ENCODE data around the gene SPRN. TPM values are rescaled to one million over a fixed set of nuclear protein-coding genes. Genes with fewer than 3 reads are reported as not detected.
"Not testable (repeated sequence)": the region's sequence is repeated elsewhere in the genome, so short reads cannot be mapped to it uniquely, and the experiment has no call there.

Gene SPRN, protein sequence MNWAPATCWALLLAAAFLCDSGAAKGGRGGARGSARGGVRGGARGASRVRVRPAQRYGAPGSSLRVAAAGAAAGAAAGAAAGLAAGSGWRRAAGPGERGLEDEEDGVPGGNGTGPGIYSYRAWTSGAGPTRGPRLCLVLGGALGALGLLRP
- total RNA-seq (1 to 10 TPM in 1 of 4 donors, under 1 TPM in 2, not detected in 1; 0.41 to 1.1 (median 0.71) TPM), polyA plus RNA-seq (under 1 TPM in 2 of 3 donors, not detected in 1; under 0.01 to 0.28 TPM)

DNA sequence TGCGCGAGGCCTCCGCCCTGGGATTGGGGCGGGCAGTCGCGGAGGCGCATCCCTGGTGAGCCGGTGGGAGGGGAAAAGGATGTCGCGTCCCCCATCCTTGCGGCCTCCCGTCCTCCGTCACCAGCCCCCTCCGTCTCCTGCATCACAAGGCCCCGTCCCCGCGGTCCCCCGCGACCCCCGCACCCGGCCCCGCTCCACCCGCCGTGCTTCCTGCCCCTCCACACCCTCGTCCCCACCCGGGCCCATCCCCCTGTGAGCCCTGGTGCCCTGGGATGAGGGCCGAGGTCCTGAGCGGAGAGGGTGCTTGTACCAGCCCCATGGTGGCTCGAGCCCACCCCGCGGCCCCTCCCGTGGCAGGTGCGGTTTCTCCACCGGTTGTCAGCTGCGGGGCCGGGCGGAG is at the start of gene SPRN:
TSS of gene SPRN (minus strand) at position 25 of the 400 bp plus-strand sequence. CDS start 944 bp downstream, outside the sequence.
- Histone ChIP-seq H3K36me3 (peaks cover 5 to 17% (median 9%) of the 10 kb centered on the region in 4 donors), H3K4me3 (peak within 1 kb of the TSS in 2 of 4 donors; percentile 15 to 25), H3K27me3 (peaks cover 6 to 18% (median 9%) of the 10 kb centered on the region in 3 donors), H3K4me1 (peaks cover 0 to 10% (median 8%) of the 10 kb centered on the region in 4 donors)
- DNase-seq; H3K9me3 ChIP-seq; intact Hi-C loops (cut with DNase I); H3K27ac ChIP-seq: not testable (repeated sequence)
- 6 to 26% methylated on average over 13 to 17 of the region's 37 CpGs for WGBS, 2 donors

DNA sequence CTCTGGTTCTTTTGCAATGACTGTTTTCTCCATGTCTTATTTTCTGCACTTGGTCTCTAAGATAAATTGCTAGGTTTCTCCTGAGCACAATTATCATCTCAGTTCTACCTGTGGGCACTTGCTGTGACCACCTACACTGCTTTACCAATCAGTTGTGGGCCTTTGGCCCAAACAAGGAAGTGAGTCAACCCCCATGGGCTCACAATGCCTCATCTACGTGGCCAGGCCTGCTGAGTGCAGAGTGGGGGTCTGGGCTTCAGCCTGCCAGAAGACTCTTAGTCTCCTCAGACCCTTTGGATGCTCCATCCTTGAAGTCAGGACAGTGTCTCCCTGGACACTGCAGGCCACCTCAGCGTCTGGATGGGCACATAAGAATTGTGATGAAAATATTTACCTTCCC is 49.6 kb upstream of the SPRN start:
- no peaks in the 10 kb centered on the region for H3K27me3 ChIP-seq
- intact Hi-C loops (cut with DNase I): no loop called here
- WGBS, 2 donors: 83 to 89% methylated on average over 2 of the region's 2 CpGs

DNA sequence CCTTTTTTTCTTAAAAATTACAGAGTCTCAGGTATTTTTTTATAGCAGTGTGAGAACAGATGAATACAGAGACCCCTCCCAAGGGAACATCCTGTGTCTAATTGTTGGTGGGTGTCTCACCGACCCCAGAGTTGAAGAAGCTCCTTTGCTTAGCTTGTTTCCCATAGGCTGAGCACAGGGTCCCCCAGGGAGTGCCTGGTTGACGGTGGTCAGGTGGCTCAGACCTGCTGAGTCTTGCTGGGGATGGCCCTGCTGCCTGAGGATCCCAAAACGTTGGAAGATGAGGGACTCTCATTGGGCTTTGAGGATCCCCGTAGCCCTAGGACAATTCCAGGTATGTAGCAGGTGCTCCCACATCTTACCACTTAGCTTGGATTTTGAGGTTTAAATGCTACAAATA is 48.8 kb upstream of the SPRN start:
- no peaks in the 10 kb centered on the region for H3K9me3 ChIP-seq
- H3K4me1 ChIP-seq: no peaks in the 10 kb centered on the region
- no peak overlapping the region for H3K27ac ChIP-seq
- WGBS, 2 donors: 65 to 69% methylated on average over 4 of the region's 4 CpGs
- DNase-seq: no peak
- H3K4me3 ChIP-seq: no peak overlapping the region
- H3K27me3 ChIP-seq: no peaks in the 10 kb centered on the region
- no peak for TF ChIP-seq POLR2A (IDR thresholded peaks at IDR 0.05)
- TF ChIP-seq, protein P1, sequence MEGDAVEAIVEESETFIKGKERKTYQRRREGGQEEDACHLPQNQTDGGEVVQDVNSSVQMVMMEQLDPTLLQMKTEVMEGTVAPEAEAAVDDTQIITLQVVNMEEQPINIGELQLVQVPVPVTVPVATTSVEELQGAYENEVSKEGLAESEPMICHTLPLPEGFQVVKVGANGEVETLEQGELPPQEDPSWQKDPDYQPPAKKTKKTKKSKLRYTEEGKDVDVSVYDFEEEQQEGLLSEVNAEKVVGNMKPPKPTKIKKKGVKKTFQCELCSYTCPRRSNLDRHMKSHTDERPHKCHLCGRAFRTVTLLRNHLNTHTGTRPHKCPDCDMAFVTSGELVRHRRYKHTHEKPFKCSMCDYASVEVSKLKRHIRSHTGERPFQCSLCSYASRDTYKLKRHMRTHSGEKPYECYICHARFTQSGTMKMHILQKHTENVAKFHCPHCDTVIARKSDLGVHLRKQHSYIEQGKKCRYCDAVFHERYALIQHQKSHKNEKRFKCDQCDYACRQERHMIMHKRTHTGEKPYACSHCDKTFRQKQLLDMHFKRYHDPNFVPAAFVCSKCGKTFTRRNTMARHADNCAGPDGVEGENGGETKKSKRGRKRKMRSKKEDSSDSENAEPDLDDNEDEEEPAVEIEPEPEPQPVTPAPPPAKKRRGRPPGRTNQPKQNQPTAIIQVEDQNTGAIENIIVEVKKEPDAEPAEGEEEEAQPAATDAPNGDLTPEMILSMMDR (IDR thresholded peaks at IDR 0.05): no peak
- TF ChIP-seq POLR2AphosphoS5 (IDR thresholded peaks at IDR 0.05): no peak
- no peak for TF ChIP-seq EP300 (IDR thresholded peaks at IDR 0.05)
- H3K36me3 ChIP-seq: peaks cover 0 to 2% (median 0%) of the 10 kb centered on the region in 4 donors
- intact Hi-C loops (cut with DNase I): no loop called here

More for the DNA sequence above, 49.6 kb upstream of the SPRN start:
- no peaks in the 10 kb centered on the region for H3K4me1 ChIP-seq
- DNase-seq: no peak
- H3K4me3 ChIP-seq: no peak overlapping the region
- H3K9me3 ChIP-seq: no peaks in the 10 kb centered on the region
- TF ChIP-seq POLR2A (IDR thresholded peaks at IDR 0.05) (no peak), POLR2AphosphoS5 (IDR thresholded peaks at IDR 0.05) (no peak), EP300 (IDR thresholded peaks at IDR 0.05) (no peak)
- TF ChIP-seq, protein P1 (IDR thresholded peaks at IDR 0.05): no peak
- no peaks in the 10 kb centered on the region for H3K36me3 ChIP-seq
- no peak overlapping the region for H3K27ac ChIP-seq

DNA sequence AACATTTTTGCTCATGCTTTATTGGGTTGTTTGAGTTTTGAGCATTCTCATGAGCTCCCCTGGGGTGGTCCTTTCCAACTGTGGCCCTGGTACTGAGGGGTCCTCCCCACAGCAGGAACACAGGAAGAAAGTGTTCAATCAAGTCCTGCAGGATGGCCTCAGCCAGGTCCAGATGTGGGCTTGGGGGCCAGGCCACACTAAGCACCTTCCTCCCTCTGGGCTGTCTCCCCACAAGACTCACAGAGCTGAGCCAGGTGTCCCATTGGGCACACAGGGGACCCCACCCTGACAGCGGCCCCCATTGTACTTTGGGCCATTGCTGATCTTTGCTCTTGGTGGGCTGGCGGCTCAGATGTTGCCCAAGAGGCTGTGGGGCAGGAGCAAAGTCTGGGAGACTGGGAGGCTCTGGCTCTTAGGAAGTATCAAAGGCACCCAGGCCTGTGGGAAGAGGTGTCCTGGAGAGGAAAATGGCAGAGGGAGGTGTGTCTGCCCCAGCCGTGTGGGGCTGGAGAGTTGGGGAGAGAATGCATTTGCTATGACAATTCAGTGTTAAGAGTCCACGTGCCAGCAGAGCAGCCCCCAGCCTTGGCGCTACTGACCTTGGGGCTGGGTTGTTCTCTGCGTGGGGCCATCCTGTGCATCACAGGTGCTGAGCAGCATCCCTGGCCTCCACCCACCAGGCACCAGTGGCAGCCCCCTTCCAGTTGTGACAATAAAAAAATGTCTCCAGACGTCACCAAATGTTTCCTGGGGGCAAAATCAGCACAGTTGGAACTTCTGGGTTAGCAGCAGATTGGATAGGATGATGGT is 47.1 kb upstream of the SPRN start:
- peaks cover 0 to 8% (median 0%) of the 10 kb centered on the region in 4 donors for H3K36me3 ChIP-seq
- intact Hi-C loops (cut with DNase I): no loop called here

DNA sequence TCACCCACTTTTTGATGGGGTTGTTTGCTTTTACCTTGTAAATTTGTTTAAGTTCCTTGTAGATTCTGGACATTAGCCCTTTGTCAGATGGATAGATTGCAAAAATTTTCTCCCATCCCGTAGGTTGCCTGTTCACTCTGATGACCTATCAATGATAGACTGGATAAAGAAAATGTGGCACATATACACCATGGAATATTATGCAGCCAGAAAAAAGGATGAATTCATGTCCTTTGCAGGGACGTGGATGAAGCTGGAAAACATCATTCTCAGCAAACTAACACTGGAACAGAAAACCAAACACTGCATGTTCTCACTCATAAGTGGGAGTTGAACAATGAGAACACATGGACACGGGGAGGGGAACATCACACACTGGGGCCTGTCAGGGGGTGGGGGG is 44.8 kb upstream of the SPRN start:
- H3K36me3 ChIP-seq; H3K4me3 ChIP-seq; DNase-seq; H3K4me1 ChIP-seq; H3K27ac ChIP-seq; intact Hi-C loops (cut with DNase I); H3K9me3 ChIP-seq; H3K27me3 ChIP-seq: not testable (repeated sequence)
- 80 to 85% methylated on average over 3 of the region's 3 CpGs for WGBS, 2 donors

More for the DNA sequence above, 47.1 kb upstream of the SPRN start:
- Histone ChIP-seq H3K4me3 (no peak overlapping the region), H3K4me1 (no peaks in the 10 kb centered on the region), H3K27ac (no peak overlapping the region), H3K27me3 (no peaks in the 10 kb centered on the region), H3K9me3 (no peaks in the 10 kb centered on the region)
- DNase-seq: no peak
- WGBS, 2 donors: 80 to 81% methylated on average over 7 of the region's 7 CpGs
- no peak for TF ChIP-seq POLR2A (IDR thresholded peaks at IDR 0.05)
- TF ChIP-seq, protein P1 (IDR thresholded peaks at IDR 0.05): no peak
- no peak for TF ChIP-seq EP300 (IDR thresholded peaks at IDR 0.05)
- no peak for TF ChIP-seq POLR2AphosphoS5 (IDR thresholded peaks at IDR 0.05)

All from sigmoid colon (tissue), 7 donors.